SH-SY5Y (cell line): ENCODE measurements around the gene FKBP3.

Source experiments
- GATA2 ChIP-seq: IDR thresholded peaks from 2 replicates; pipeline ENCODE4 v1.6.1; 2011; ENCODE audit warnings: mild to moderate bottlenecking, low read depth, low read length
- GATA3 ChIP-seq: IDR thresholded peaks from 2 replicates; pipeline ENCODE4 v1.6.1; 2011; ENCODE audit warnings: low read depth, mild to moderate bottlenecking, low read length, moderate library complexity

FKBP3 gene

GRCh38 chr14:45128963-45129629 lies 5.2 kb downstream of the FKBP3 start:
- TF ChIP-seq GATA3 (no peak), GATA2 (no peak)

GRCh38 chr14:45125754-45126153 lies 8.5 kb downstream of the FKBP3 start:
- TF ChIP-seq GATA3 (no peak), GATA2 (no peak)

GRCh38 chr14:45123271-45123670 lies 11.0 kb downstream of the FKBP3 start:
- no peak for TF ChIP-seq GATA3
- no peak for TF ChIP-seq GATA2

GRCh38 chr14:45120096-45120495 lies 14.2 kb downstream of the FKBP3 start:
- TF ChIP-seq GATA3 = no peak
- TF ChIP-seq GATA2 = no peak

GRCh38 chr14:45118594-45118993 lies 15.7 kb downstream of the FKBP3 start:
- TF ChIP-seq GATA3 = no peak
- TF ChIP-seq GATA2 = no peak

GRCh38 chr14:45114327-45114726 lies 20.0 kb downstream of the FKBP3 start:
- TF ChIP-seq GATA2 = no peak
- no peak for TF ChIP-seq GATA3

- no peak for TF ChIP-seq GATA2
- no peak for TF ChIP-seq GATA3
Measured at GRCh38 chr14:45112896-45113781, 21.1 kb downstream of the FKBP3 start.

- TF ChIP-seq GATA3 (no peak), GATA2 (no peak)
Measured at GRCh38 chr14:45104561-45104960, 29.7 kb downstream of the FKBP3 start.

- no peak for TF ChIP-seq GATA3
- no peak for TF ChIP-seq GATA2
Measured at GRCh38 chr14:45103806-45104205, 30.5 kb downstream of the FKBP3 start.

- TF ChIP-seq GATA2 (no peak), GATA3 (no peak)
Measured at GRCh38 chr14:45096218-45096617, 38.1 kb downstream of the FKBP3 start.

GRCh38 chr14:45095143-45095542 lies 39.1 kb downstream of the FKBP3 start:
- TF ChIP-seq GATA2 (no peak), GATA3 (no peak)

GRCh38 chr14:45094275-45094674 lies 40.0 kb downstream of the FKBP3 start:
- no peak for TF ChIP-seq GATA2
- TF ChIP-seq GATA3 = no peak

- TF ChIP-seq GATA2 (no peak), GATA3 (no peak)
Measured at GRCh38 chr14:45091710-45092109, 42.6 kb downstream of the FKBP3 start.

GRCh38 chr14:45089813-45090212 lies 44.5 kb downstream of the FKBP3 start:
- TF ChIP-seq GATA3 (no peak), GATA2 (no peak)

- TF ChIP-seq GATA2 = no peak
- no peak for TF ChIP-seq GATA3
Measured at GRCh38 chr14:45084946-45085346, 49.3 kb downstream of the FKBP3 start.

GRCh38 chr14:45083976-45084722 lies 50.1 kb downstream of the FKBP3 start, which contains the start of gene PRPF39:
Gene PRPF39 (plus strand): TSS chr14:45084116. CDS start chr14:45095240, 11,124 bp downstream.
- TF ChIP-seq GATA2 (no peak), GATA3 (no peak)

GRCh38 chr14:45083617-45083975 lies 50.7 kb downstream of the FKBP3 start:
- TF ChIP-seq GATA3 (no peak), GATA2 (no peak)
